Measurements from ENCODE around the gene CNIH3. TPM values are rescaled to one million over a fixed set of nuclear protein-coding genes. Genes with fewer than 3 reads are reported as not detected.

The CNIH3 gene
- total RNA-seq, 1 experiment from 2014 or later = 3.7 TPM

GRCh38 chr1:224747578-224747977 is 131.5 kb downstream of the CNIH3 start:
- H3K27me3 ChIP-seq (ENCODE audit: control insufficient read depth, insufficient read depth, low read length) = peaks cover 4% of the 10 kb centered on the region; the same call in 1 of the 2 replicates
- in situ Hi-C loops (cut with HindIII; ENCODE audit: low pct_unique_long_range_greater_than_20kb, low sequenced_read_pairs) (no loop called here), intact Hi-C loops (cut with micrococcal nuclease; ENCODE audit: unreplicated experiment) (no loop called here)
- H3K27ac ChIP-seq (ENCODE audit: low read length) = no peak overlapping the region
- H3K36me3 ChIP-seq (ENCODE audit: control insufficient read depth, insufficient read depth, low read length) = no peaks in the 10 kb centered on the region
- ATAC-seq (no peak), DNase-seq (ENCODE audit: low read depth, low spot score) (no peak)
- POLR2A ChIA-PET = no interaction called here
- H3K4me3 ChIP-seq (ENCODE audit: low read depth in 2 of 2, low read length in 2 of 2) = no peak overlapping the region
- H3K4me1 ChIP-seq (ENCODE audit: control insufficient read depth, insufficient read depth, low read length) = no peaks in the 10 kb centered on the region
- CTCF ChIA-PET = no interaction called here
- TF ChIP-seq TCF7L2 (IDR thresholded peaks at IDR 0.05; ENCODE audit: low read depth, low read length) (no peak), CTCF (IDR thresholded peaks at IDR 0.05) (no peak), REST (IDR thresholded peaks at IDR 0.05; ENCODE audit: insufficient read depth in 1 of 2, low read depth in 2 of 2, low read length in 1 of 2) (no peak), SIN3A (IDR thresholded peaks at IDR 0.05; ENCODE audit: borderline replicate concordance, insufficient read depth, low read depth, low read length) (no peak), POLR2AphosphoS5 (IDR thresholded peaks at IDR 0.05; ENCODE audit: low read depth, low read length) (no peak)
- BruUV-seq (replicated peaks) = no TSS peak
- no peaks in the 10 kb centered on the region for H3K9me3 ChIP-seq (ENCODE audit: control insufficient read depth, insufficient read depth, low read depth, low read length)

- ChIA-PET CTCF (no interaction called here), POLR2A (no interaction called here)
- no peaks in the 10 kb centered on the region for H3K9me3 ChIP-seq (ENCODE audit: control insufficient read depth, insufficient read depth, low read depth, low read length)
- intact Hi-C loops (cut with micrococcal nuclease; ENCODE audit: unreplicated experiment) = no loop called here
- ATAC-seq (no peak), DNase-seq (ENCODE audit: low read depth, low spot score) (no peak)
- peaks cover 7% of the 10 kb centered on the region; the same call in 1 of the 2 replicates for H3K27me3 ChIP-seq (ENCODE audit: control insufficient read depth, insufficient read depth, low read length)
- TF ChIP-seq POLR2AphosphoS5 (IDR thresholded peaks at IDR 0.05; ENCODE audit: low read depth, low read length) = no peak
- no peak for TF ChIP-seq SIN3A (IDR thresholded peaks at IDR 0.05; ENCODE audit: borderline replicate concordance, insufficient read depth, low read depth, low read length)
- no peak for TF ChIP-seq CTCF (IDR thresholded peaks at IDR 0.05)
- no peak for TF ChIP-seq TCF7L2 (IDR thresholded peaks at IDR 0.05; ENCODE audit: low read depth, low read length)
- TF ChIP-seq REST (IDR thresholded peaks at IDR 0.05; ENCODE audit: insufficient read depth in 1 of 2, low read depth in 2 of 2, low read length in 1 of 2) = no peak
- no peaks in the 10 kb centered on the region for H3K36me3 ChIP-seq (ENCODE audit: control insufficient read depth, insufficient read depth, low read length)
- no peak overlapping the region for H3K27ac ChIP-seq (ENCODE audit: low read length)
- H3K4me1 ChIP-seq (ENCODE audit: control insufficient read depth, insufficient read depth, low read length) = no peaks in the 10 kb centered on the region
- H3K4me3 ChIP-seq (ENCODE audit: low read depth in 2 of 2, low read length in 2 of 2) = no peak overlapping the region
- in situ Hi-C loops (cut with HindIII; ENCODE audit: low pct_unique_long_range_greater_than_20kb, low sequenced_read_pairs) = no loop called here
- BruUV-seq (replicated peaks) = no TSS peak
Measured at GRCh38 chr1:224749916-224750315, 133.8 kb downstream of the CNIH3 start.
